Stimulated activated naive CD4-positive, alpha-beta T cell treated with Interleukin-2 at 50 U/mL for 16 hours (primary cell): ENCODE results near the gene HYLS1.

Source experiments
- DNase-seq: peaks from one replicate; lab custom pipeline; 2025; lab: John Stamatoyannopoulos, UW

HYLS1 gene

DNA sequence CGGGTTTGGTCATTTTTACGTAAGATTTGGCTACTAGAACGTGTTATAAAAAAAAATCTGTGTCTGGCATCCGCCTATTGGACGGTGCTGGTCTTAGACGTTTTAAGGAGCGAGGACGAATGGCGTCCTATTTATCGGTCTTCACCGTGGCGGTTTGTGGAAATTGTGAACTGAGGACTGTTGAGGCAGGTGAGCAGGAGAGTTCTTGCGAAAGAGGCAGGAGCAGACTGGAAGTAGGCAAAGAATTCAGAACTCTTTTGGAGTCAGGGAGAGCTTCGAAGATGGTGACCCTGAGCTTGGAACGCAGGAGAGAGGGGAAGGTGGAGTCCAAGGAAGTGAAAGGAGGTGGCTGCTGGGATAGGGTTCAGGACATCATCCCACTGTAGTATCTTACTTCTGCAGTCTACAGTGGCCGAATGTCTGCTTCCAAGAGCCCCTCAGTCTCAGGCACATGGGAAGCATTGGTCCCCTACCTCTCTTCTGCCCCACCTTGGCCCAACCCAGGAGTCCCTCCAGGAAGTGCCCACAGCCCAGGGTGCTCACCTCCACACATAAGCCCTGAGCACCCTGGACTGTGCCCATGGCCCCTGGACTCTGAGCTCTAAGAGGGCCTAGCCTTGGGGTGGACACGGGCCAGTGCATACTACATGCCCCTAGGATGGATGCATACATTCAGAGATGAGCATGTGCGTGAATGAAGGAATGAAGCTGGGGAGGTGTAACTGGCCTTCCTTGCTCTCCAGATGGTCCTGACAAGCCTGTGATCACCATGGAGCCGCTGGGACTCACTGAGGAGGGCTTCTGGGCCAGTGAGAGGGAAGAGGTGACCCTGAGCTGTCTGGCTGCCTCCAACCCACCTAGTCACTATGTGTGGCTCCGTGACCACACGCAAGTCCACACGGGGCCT lies 62.1 kb downstream of the HYLS1 start:
- no peak for DNase-seq

- no peak for DNase-seq
Measured at GRCh38 chr11:125950178-125950490, 62.7 kb downstream of the HYLS1 start.
